HG02623 (cell line): ENCODE results near the gene ABHD14A.
A peak's percentile ranks its signal among the peaks of the same experiment; 100 is the strongest.
"Not testable (repeated sequence)": the region's sequence is repeated elsewhere in the genome, so short reads cannot be mapped to it uniquely, and the experiment has no call there.

Experiments
- ATAC-seq: cut with Tn5 transposase; IDR thresholded peaks from one replicate; pipeline ENCODE4 v1.9.1; 2021; ENCODE audit warnings: moderate library complexity; ENCODE audit not compliant: unreplicated experiment

The ABHD14A gene

GRCh38 chr3:51970606-51971300 lies 4.1 kb upstream of the ABHD14A start:
- no peak for ATAC-seq

- ATAC-seq, result no peak
These were observed 3.5 kb upstream of the ABHD14A start for GRCh38 chr3:51971350-51971749.

GRCh38 chr3:51974277-51974962 lies 444 bp upstream of the ABHD14A start:
- peak; percentile 15 for ATAC-seq

GRCh38 chr3:51975852-51976549 lies 1.1 kb downstream of the ABHD14A start:
- ATAC-seq, result no peak

GRCh38 chr3:51977446-51978142 lies 2.7 kb downstream of the ABHD14A start:
- no peak for ATAC-seq

DNA sequence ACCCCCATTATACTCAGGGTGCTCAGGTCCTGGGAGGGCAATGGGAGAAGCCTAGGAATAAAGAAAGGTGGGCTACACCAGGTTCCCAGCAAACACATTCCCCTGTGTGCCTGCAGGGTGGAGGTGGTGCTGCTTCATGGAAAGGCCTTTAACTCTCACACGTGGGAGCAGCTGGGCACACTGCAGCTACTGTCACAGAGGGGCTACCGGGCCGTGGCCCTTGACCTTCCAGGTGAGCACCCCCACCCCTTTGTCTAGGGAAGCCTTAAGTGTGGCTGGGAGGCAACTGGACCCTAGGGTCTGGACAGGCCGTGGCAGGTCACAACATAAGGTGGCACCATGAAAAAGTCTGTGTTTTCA lies 3.3 kb downstream of the ABHD14A start:
- no peak for ATAC-seq

- no peak for ATAC-seq
These were observed 5.4 kb downstream of the ABHD14A start for GRCh38 chr3:51980253-51980652.

- peak; percentile 21 for ATAC-seq
These were observed 7.5 kb downstream of the ABHD14A start for GRCh38 chr3:51982352-51982837.

- peak; percentile 67 for ATAC-seq
These were observed 8.1 kb downstream of the ABHD14A start, which contains the start of gene ACY1 for GRCh38 chr3:51982838-51983577. Gene ACY1, plus strand, starts transcription at chr3:51983535. Its CDS starts 530 bp downstream, at chr3:51984065.

- no peak for ATAC-seq
These were observed 8.9 kb downstream of the ABHD14A start for GRCh38 chr3:51983578-51984268.

DNA sequence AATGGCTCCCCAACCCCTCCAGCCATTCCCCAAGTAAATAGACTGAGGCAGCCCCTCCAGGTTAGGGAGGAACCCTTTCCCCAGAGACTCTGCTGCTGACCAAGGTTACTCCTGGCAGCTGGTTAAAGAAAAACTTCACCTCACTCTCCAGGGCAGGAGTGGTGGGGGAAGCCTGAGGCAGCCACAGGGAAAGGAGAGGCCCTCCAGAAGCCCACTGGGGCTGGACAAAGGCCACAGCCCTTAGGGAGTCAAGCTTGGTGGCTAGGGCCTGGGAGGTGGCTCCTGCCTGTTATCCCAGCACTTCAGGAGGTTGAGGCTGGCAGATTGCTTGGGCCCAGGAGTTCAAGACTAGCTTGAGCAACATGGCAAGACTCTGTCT lies 9.4 kb downstream of the ABHD14A start:
- ATAC-seq, result no peak

DNA sequence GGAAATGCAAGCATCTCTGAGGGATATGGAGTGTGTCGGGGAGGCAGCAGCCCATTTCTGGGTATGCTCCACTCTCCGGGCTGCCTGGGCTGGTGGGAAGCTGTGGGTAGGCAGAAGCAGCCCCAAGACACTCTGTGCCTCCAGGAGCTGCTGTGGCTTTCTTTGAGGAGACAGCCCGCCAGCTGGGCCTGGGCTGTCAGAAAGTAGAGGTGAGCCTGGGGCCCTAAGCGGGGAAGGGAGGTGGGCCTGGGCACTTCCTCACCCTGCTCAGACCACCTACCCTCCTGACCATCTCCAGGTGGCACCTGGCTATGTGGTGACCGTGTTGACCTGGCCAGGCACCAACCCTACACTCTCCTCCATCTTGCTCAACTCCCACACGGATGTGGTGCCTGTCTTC lies 10.2 kb downstream of the ABHD14A start:
- ATAC-seq, result no peak

- ATAC-seq, result no peak
These were observed 11.4 kb downstream of the ABHD14A start for GRCh38 chr3:51986010-51986947.

- no peak for ATAC-seq
These were observed 12.7 kb downstream of the ABHD14A start for GRCh38 chr3:51987568-51987967.

DNA sequence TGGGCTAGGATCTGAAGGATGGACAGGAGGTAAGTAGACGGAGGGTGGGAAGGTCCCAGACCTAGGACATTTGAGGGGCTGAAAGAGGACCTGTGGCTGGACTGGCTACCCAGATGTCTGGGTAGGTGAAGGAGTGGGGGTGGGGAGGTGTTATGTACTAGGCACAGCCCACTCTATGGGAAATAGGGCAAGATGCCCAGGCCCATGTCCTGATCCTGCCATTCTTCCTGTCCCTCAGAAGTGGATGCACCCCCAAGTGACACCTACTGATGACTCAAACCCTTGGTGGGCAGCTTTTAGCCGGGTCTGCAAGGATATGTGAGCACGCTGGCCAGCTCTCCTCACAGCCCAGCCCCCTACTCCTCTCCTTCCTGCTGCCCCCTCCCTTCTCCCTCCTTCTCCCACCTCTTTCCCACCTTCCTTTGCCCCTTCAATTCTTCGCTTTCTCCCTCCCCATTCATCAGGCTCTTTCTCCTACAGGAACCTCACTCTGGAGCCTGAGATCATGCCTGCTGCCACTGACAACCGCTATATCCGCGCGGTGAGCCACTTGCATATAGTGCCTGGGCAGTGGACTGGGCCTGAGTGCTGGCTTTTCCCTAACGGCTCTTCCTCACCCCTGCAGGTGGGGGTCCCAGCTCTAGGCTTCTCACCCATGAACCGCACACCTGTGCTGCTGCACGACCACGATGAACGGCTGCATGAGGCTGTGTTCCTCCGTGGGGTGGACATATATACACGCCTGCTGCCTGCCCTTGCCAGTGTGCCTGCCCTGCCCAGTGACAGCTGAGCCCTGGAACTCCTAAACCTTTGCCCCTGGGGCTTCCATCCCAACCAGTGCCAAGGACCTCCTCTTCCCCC lies 13.7 kb downstream of the ABHD14A start:
- ATAC-seq, result no peak

GRCh38 chr3:51990501-51990971 lies 15.7 kb downstream of the ABHD14A start:
- ATAC-seq, result not testable (repeated sequence)

GRCh38 chr3:51992017-51992682 lies 17.3 kb downstream of the ABHD14A start:
- no peak for ATAC-seq
